H1 (cell line): ENCODE results near the gene GZMM. TPM values are rescaled to one million over a fixed set of nuclear protein-coding genes. Genes with fewer than 3 reads are reported as not detected.

Experiments used
- CTCF ChIA-PET: fragments of 300-600 bp; sonication (Branson Sonifier 250); formaldehyde crosslinking; loops from one replicate; lab custom pipeline; 2021; ENCODE audit not compliant: partially characterized antibody; lab: Charles Lee
- POLR2A ChIA-PET: fragments of 300-600 bp; sonication (Branson Sonifier 250); formaldehyde crosslinking; loops from one replicate; lab custom pipeline; 2021; ENCODE audit warnings: inconsistent platforms; ENCODE audit not compliant: partially characterized antibody; lab: Charles Lee
- DNase-seq, 2 experiments: peaks; one replicate each; pipeline versions ENCODE4 v3.0.0 to v3.0.0-alpha.2; 2010 to 2022; ENCODE audit warnings: low spot score in 2 of 2, low read depth in 1 of 2, mixed read lengths in 1 of 2
- FAIRE-seq: peaks from 2 replicates; lab custom pipeline; 2011; peaks lifted over from hg19 to GRCh38; lab: Jason Lieb, UNC
- H2AFZ ChIP-seq: 2 replicates; pipeline ENCODE4 v1.8.1; 2012; ENCODE audit warnings: low read length, inconsistent platforms
- H2AK5ac ChIP-seq: 2 replicates; pipeline ENCODE4 v1.6.1; 2013; ENCODE audit warnings: low read depth, low read length
- H2BK120ac ChIP-seq: replicated peaks from 2 replicates; pipeline ENCODE3; 2013; ENCODE audit warnings: low read depth, low read length, inconsistent platforms
- H2BK12ac ChIP-seq: 2 replicates; pipeline ENCODE4 v1.6.1; 2013; ENCODE audit warnings: low read depth, low read length
- H2BK15ac ChIP-seq: 2 replicates; pipeline ENCODE4 v1.6.1; 2013; ENCODE audit warnings: low read length
- H2BK20ac ChIP-seq: 2 replicates; pipeline ENCODE4 v1.6.1; 2013; ENCODE audit warnings: low read length
- H2BK5ac ChIP-seq: 2 replicates; pipeline ENCODE4 v1.6.1; 2013; ENCODE audit warnings: low read depth, low read length
- H3K14ac ChIP-seq: 2 replicates; pipeline ENCODE4 v1.6.1; 2013; ENCODE audit warnings: inconsistent platforms; ENCODE audit not compliant: insufficient read length
- H3K18ac ChIP-seq: 2 replicates; pipeline ENCODE4 v1.6.1; 2013; ENCODE audit warnings: low read length; ENCODE audit errors: extremely low read depth
- H3K23ac ChIP-seq: 2 replicates; pipeline ENCODE4 v1.6.1; 2013; ENCODE audit warnings: inconsistent platforms; ENCODE audit not compliant: insufficient read length
- H3K23me2 ChIP-seq: 2 replicates; pipeline ENCODE4 v1.6.1; 2013; ENCODE audit warnings: low read depth, low read length
- H3K27ac ChIP-seq: 2 replicates; pipeline ENCODE4 v1.6.1; 2011; ENCODE audit warnings: low read depth, low read length, inconsistent platforms
- H3K27me3 ChIP-seq, 4 experiments: replicated peaks in 1 of 4; 1 replicate in 1 of 4; 2 replicates in 3 of 4; pipeline versions ENCODE4 v1.6.1 to v1.8.1; 2011 to 2013; ENCODE audit warnings: low read length in 3 of 4, mild to moderate bottlenecking in 3 of 4, inconsistent platforms in 2 of 4, mixed read lengths in 2 of 4, moderate library complexity in 1 of 4; ENCODE audit not compliant: control insufficient read depth in 3 of 4, insufficient read depth in 3 of 4; ENCODE audit errors: extremely low read depth in 1 of 4
- H3K36me3 ChIP-seq, 4 experiments: 2 replicates each; pipeline versions ENCODE4 v1.6.1 to v1.8.1; 2011 to 2013; ENCODE audit warnings: mild to moderate bottlenecking in 4 of 4, low read length in 3 of 4, moderate library complexity in 2 of 4, control low read depth in 1 of 4, inconsistent platforms in 1 of 4; ENCODE audit not compliant: insufficient read depth in 4 of 4, control insufficient read depth in 2 of 4
- H3K4ac ChIP-seq: replicated peaks from 2 replicates; pipeline ENCODE3; 2013; ENCODE audit warnings: low read length, low read depth, mixed read lengths, inconsistent platforms; ENCODE audit not compliant: insufficient read length
- H3K4me1 ChIP-seq, 4 experiments: replicated peaks in 1 of 4; 1 replicate in 1 of 4; 2 replicates in 3 of 4; pipeline versions ENCODE4 v1.6.1 to v1.8.1; 2011 to 2013; ENCODE audit warnings: low read length in 3 of 4, inconsistent platforms in 2 of 4, mixed read lengths in 1 of 4; ENCODE audit not compliant: insufficient read depth in 4 of 4, control insufficient read depth in 3 of 4
- H3K4me2 ChIP-seq, 2 experiments: 2 replicates each; pipeline versions ENCODE4 v1.6.1 to v1.8.1; 2011 to 2013; ENCODE audit warnings: low read depth in 2 of 2, low read length in 2 of 2, control low read depth in 1 of 2, inconsistent platforms in 1 of 2, mild to moderate bottlenecking in 1 of 2; ENCODE audit not compliant: insufficient read depth in 1 of 2
- H3K4me3 ChIP-seq, 4 experiments: fragments of 200-600, 300-600 bp in 1 of 4; sonication (generic), shearing (Covaris generic), sonication (Bioruptor Twin) in 1 of 4; 2 replicates each; pipeline versions ENCODE4 v1.5.1 to v1.8.1; 2011 to 2016; ENCODE audit warnings: low read length in 4 of 4, low read depth in 3 of 4, control low read depth in 2 of 4, inconsistent platforms in 2 of 4, mild to moderate bottlenecking in 2 of 4, mixed read lengths in 1 of 4, moderate library complexity in 1 of 4; ENCODE audit not compliant: insufficient read depth in 2 of 4; ENCODE audit errors: extremely low read depth in 1 of 4
- H3K56ac ChIP-seq: replicated peaks from 2 replicates; pipeline ENCODE3; 2013; ENCODE audit warnings: low read depth, mild to moderate bottlenecking, mixed read lengths, low read length, inconsistent platforms; ENCODE audit not compliant: insufficient read length
- H3K79me1 ChIP-seq: 2 replicates; pipeline ENCODE4 v1.6.1; 2013; ENCODE audit warnings: low read depth, low read length, control low read depth
- H3K79me2 ChIP-seq, 2 experiments: 2 replicates each; pipeline versions ENCODE4 v1.6.1 to v1.8.1; 2012 to 2013; ENCODE audit warnings: low read length in 2 of 2, mild to moderate bottlenecking in 2 of 2, inconsistent platforms in 1 of 2; ENCODE audit not compliant: insufficient read depth in 2 of 2, control insufficient read depth in 1 of 2
- H3K9ac ChIP-seq, 4 experiments: replicated peaks in 1 of 4; 1 replicate in 1 of 4; 2 replicates in 3 of 4; pipeline versions ENCODE4 v1.6.1 to v1.8.1; 2011 to 2013; ENCODE audit warnings: low read depth in 3 of 4, low read length in 3 of 4, control low read depth in 2 of 4, mild to moderate bottlenecking in 2 of 4, moderate library complexity in 2 of 4, inconsistent platforms in 1 of 4; ENCODE audit errors: extremely low read depth in 1 of 4
- H3K9me3 ChIP-seq, 2 experiments: 2 replicates each; pipeline versions ENCODE4 v1.6.1 to v1.8.1; 2012 to 2013; ENCODE audit warnings: mild to moderate bottlenecking in 2 of 2, moderate library complexity in 2 of 2, control low read depth in 1 of 2, inconsistent platforms in 1 of 2, low read depth in 1 of 2, low read length in 1 of 2, mixed read lengths in 1 of 2; ENCODE audit not compliant: insufficient read depth in 2 of 2
- H4K20me1 ChIP-seq, 2 experiments: replicated peaks in 1 of 2; 2 replicates each; pipeline versions ENCODE3 to v1.8.1; 2011 to 2013; ENCODE audit warnings: inconsistent platforms in 2 of 2, low read length in 2 of 2, mild to moderate bottlenecking in 1 of 2; ENCODE audit not compliant: insufficient read depth in 2 of 2, control insufficient read depth in 1 of 2
- H4K5ac ChIP-seq: 2 replicates; pipeline ENCODE4 v1.6.1; 2013; ENCODE audit warnings: low read length, low read depth, mixed read lengths, inconsistent platforms; ENCODE audit not compliant: insufficient read length
- H4K8ac ChIP-seq: 2 replicates; pipeline ENCODE4 v1.8.0; 2013; ENCODE audit warnings: mild to moderate bottlenecking, moderate library complexity, low read length, inconsistent platforms; ENCODE audit not compliant: insufficient read depth; ENCODE audit errors: extremely low read depth
- H4K91ac ChIP-seq: replicated peaks from 2 replicates; pipeline ENCODE3; 2013; ENCODE audit warnings: low read length, mixed read lengths, inconsistent platforms; ENCODE audit not compliant: insufficient read length
- BRCA1 ChIP-seq: IDR thresholded peaks from 2 replicates; pipeline ENCODE4 v1.6.1; 2012; ENCODE audit warnings: low read depth, low read length, improper control_type of control experiment
- CBX8 ChIP-seq: fragments of 300-800, 300-1000 bp; sonication (generic); IDR thresholded peaks from 2 replicates; pipeline ENCODE4 v1.7.1; 2016; ENCODE audit warnings: low read depth, low read length, borderline replicate concordance
- CTBP2 ChIP-seq: IDR thresholded peaks from 2 replicates; pipeline ENCODE4 v1.7.0; 2011; ENCODE audit warnings: borderline replicate concordance, mild to moderate bottlenecking, moderate library complexity, mixed read lengths, low read length; ENCODE audit not compliant: insufficient read depth, insufficient read length
- E2F6 ChIP-seq: IDR thresholded peaks from 2 replicates; pipeline ENCODE4 v1.6.1; 2012; ENCODE audit warnings: inconsistent platforms
- FOSL1 ChIP-seq: IDR thresholded peaks from 2 replicates; pipeline ENCODE4 v1.6.1; 2011; ENCODE audit warnings: mild to moderate bottlenecking, low read depth, low read length, moderate library complexity; ENCODE audit not compliant: insufficient read depth
- GABPA ChIP-seq: IDR thresholded peaks from 2 replicates; pipeline ENCODE4 v1.6.1; 2011; ENCODE audit warnings: mild to moderate bottlenecking, low read length, moderate library complexity, borderline replicate concordance; ENCODE audit not compliant: insufficient read depth
- KDM5A ChIP-seq: fragments of 200-600 bp; IDR thresholded peaks from 2 replicates; pipeline ENCODE4 v1.7.1; 2012; ENCODE audit warnings: mild to moderate bottlenecking, low read length, inconsistent platforms, mixed read lengths
- SIX5 ChIP-seq: IDR thresholded peaks from 2 replicates; pipeline ENCODE4 v1.6.1; 2011; ENCODE audit warnings: mild to moderate bottlenecking, low read depth, low read length
- SP1 ChIP-seq: IDR thresholded peaks from 2 replicates; pipeline ENCODE4 v1.6.1; 2011; ENCODE audit warnings: low read depth, low read length
- WGBS, 2 experiments: shearing (Covaris generic) in 1 of 2; methylation state at CpG; one replicate each; pipeline versions ENCODE4 v1.1.6 to v1.1.7; 2013 to 2015; ENCODE audit warnings: low lambda C conversion rate in 2 of 2, mixed read lengths in 2 of 2, inconsistent platforms in 1 of 2, low coverage in 1 of 2, missing lambda C conversion rate in 1 of 2; ENCODE audit not compliant: insufficient replicate concordance in 2 of 2, insufficient coverage in 1 of 2, insufficient read length in 1 of 2; ENCODE audit errors: extremely low coverage in 1 of 2, missing lambda C conversion rate in 1 of 2; 5-methylcytosine and 5-hydroxymethylcytosine counted together
- polyA plus RNA-seq, 7 experiments: library from polyadenylated mRNA; depleted of rRNA in 3 of 7; stranded (reverse) in 5 of 7; unstranded in 2 of 7; fragments of >200 nt in 5 of 7; fragments of 200-250 nt in 2 of 7; gene quantifications; 1 replicate in 5 of 7; 2 replicates in 1 of 7; 4 replicates in 1 of 7; pipeline versions ENCODE4 v1.2.1 to v1.2.3, GENCODE V29; 2011 to 2013; ENCODE audit warnings: missing spikeins in 2 of 7, mixed read lengths in 2 of 7
- total RNA-seq: library from RNA; stranded (reverse); fragmentation: NEBNext Ultra II Directional; extraction: Animal tissue kit (Norgen Biotek cat#: 25700); gene quantifications from 2 replicates; pipeline ENCODE4 v1.2.1, GENCODE V29; 2021
- TF ChIP-seq, protein P1 (sequence below): IDR thresholded peaks from 2 replicates; pipeline ENCODE4 v1.6.1; 2012; ENCODE audit warnings: low read length, inconsistent platforms
- TF ChIP-seq, protein P2 (sequence below): IDR thresholded peaks from 2 replicates; pipeline ENCODE4 v1.6.1; 2012; ENCODE audit warnings: inconsistent platforms

GZMM gene
- total and polyA plus RNA-seq, 2 of the 8 experiments (the other 6 are each of a cell fraction or from before 2014, with no cell fraction given) = 0.09 to 0.32 TPM

- Histone ChIP-seq H3K23me2 (peaks cover 2% of the 10 kb centered on the region; the same call in 1 of the 2 replicates), H3K23ac (no peak overlapping the region), H2BK12ac (no peak overlapping the region), H3K9me3 (no peaks in the 10 kb centered on the region), H3K79me1 (no peaks in the 10 kb centered on the region), H3K4me2 (peak overlapping the region; percentile 33 to 64; a peak in 3 of 4 replicates), H2AFZ (no peak overlapping the region), H3K56ac (no peak overlapping the region), H2BK20ac (no peak overlapping the region), H2BK15ac (no peak overlapping the region), H2BK5ac (no peak overlapping the region), H4K20me1 (peaks cover 4 to 14% of the 10 kb centered on the region in 2 experiments), H4K5ac (no peak overlapping the region), H3K36me3 (peaks cover 0 to 4% (median 0%) of the 10 kb centered on the region in 4 experiments; a peak in 1 of 8 replicates), H3K27me3 (peaks cover 23 to 39% (median 31%) of the 10 kb centered on the region in 4 experiments), H4K8ac (no peak overlapping the region), H3K4me1 (peaks cover 0 to 6% (median 1%) of the 10 kb centered on the region in 4 experiments; a peak in 3 of 7 replicates), H2AK5ac (no peak overlapping the region), H2BK120ac (no peak overlapping the region), H4K91ac (no peak overlapping the region), H3K14ac (no peak overlapping the region), H3K79me2 (no peaks in the 10 kb centered on the region), H3K4me3 (peak overlapping the region in 1 of 4 experiments; percentile 53; a peak in 3 of 8 replicates), H3K4ac (no peak overlapping the region), H3K18ac (no peak overlapping the region), H3K9ac (no peak overlapping the region), H3K27ac (no peak overlapping the region)
- WGBS, 2 experiments = 1% methylated on average over 16 of the region's 50 CpGs; no CpG with 5 or more reads in 1 of the 2 experiments
- ChIA-PET POLR2A (interaction anchor here (0.8 to 1.2 kb wide), 3 partner anchors 13 to 17 kb away, joined by 3 to 4 read pairs (median 3); no protein-coding TSS in a partner anchor), CTCF (interaction anchor here (0.9 kb wide), 1 partner anchor 22 kb away, joined by 3 read pairs; no protein-coding TSS in a partner anchor)
- FAIRE-seq (no peak), DNase-seq (no peak)
- TF ChIP-seq SIX5 = no peak
- peak; percentile 67 for TF ChIP-seq E2F6
- TF ChIP-seq KDM5A = no peak
- TF ChIP-seq GABPA = peak; percentile 28; the same call in 1 of the 2 replicates
- TF ChIP-seq, protein P1, sequence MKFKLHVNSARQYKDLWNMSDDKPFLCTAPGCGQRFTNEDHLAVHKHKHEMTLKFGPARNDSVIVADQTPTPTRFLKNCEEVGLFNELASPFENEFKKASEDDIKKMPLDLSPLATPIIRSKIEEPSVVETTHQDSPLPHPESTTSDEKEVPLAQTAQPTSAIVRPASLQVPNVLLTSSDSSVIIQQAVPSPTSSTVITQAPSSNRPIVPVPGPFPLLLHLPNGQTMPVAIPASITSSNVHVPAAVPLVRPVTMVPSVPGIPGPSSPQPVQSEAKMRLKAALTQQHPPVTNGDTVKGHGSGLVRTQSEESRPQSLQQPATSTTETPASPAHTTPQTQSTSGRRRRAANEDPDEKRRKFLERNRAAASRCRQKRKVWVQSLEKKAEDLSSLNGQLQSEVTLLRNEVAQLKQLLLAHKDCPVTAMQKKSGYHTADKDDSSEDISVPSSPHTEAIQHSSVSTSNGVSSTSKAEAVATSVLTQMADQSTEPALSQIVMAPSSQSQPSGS = no peak
- no peak for TF ChIP-seq CBX8
- TF ChIP-seq FOSL1 = no peak
- TF ChIP-seq CTBP2 = no peak
- no peak for TF ChIP-seq SP1
- TF ChIP-seq, protein P2, sequence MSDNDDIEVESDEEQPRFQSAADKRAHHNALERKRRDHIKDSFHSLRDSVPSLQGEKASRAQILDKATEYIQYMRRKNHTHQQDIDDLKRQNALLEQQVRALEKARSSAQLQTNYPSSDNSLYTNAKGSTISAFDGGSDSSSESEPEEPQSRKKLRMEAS = peak; percentile 40; the same call in 1 of the 2 replicates
- TF ChIP-seq BRCA1 = no peak
These were observed 46.5 kb downstream of the GZMM start for GRCh38 chr19:590396-590745.
